ENCODE results near the gene NPPB.

NPPB gene

GRCh38 chr1:11813021-11813420, 45.7 kb downstream of the NPPB start:
- no peak for TF ChIP-seq TAF1 (IDR thresholded peaks at IDR 0.05; ENCODE audit: borderline replicate concordance, low read depth, low read length)
- TF ChIP-seq POLR2A (IDR thresholded peaks at IDR 0.05; ENCODE audit: low read depth, low read length), result no peak
- no peak for FAIRE-seq
- no peak for DNase-seq (ENCODE audit: insufficient read length)

Measured in GM12892 (cell line).